ENCODE results near the gene KPNA4.

DNA sequence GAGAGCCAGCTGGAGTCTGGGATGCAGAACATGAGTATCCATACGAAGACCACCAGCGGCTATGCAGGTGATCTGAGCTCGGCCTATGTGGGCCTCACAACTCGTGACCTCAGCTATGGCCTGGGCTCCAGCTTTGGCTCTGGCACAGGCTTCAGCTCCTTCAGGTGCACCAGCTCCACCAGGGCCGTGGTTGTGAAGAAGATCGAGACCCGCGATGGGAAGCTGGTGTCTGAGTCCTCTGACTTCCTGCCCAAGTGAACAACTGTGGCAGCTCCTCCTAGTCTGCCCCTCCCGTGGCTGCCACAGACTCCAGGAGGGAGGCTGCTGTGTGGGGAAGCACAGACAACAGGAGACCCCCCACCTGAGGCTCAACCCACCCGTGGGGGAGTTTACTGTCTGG, 3.6 kb upstream of the KPNA4 start:
- TF ChIP-seq POLR2A (IDR thresholded peaks at IDR 0.05): no peak
- TF ChIP-seq, protein P1, sequence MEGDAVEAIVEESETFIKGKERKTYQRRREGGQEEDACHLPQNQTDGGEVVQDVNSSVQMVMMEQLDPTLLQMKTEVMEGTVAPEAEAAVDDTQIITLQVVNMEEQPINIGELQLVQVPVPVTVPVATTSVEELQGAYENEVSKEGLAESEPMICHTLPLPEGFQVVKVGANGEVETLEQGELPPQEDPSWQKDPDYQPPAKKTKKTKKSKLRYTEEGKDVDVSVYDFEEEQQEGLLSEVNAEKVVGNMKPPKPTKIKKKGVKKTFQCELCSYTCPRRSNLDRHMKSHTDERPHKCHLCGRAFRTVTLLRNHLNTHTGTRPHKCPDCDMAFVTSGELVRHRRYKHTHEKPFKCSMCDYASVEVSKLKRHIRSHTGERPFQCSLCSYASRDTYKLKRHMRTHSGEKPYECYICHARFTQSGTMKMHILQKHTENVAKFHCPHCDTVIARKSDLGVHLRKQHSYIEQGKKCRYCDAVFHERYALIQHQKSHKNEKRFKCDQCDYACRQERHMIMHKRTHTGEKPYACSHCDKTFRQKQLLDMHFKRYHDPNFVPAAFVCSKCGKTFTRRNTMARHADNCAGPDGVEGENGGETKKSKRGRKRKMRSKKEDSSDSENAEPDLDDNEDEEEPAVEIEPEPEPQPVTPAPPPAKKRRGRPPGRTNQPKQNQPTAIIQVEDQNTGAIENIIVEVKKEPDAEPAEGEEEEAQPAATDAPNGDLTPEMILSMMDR (IDR thresholded peaks at IDR 0.05): no peak
